Measurements from ENCODE around the gene LRCOL1. TPM values are rescaled to one million over a fixed set of nuclear protein-coding genes. Genes with fewer than 3 reads are reported as not detected.

LRCOL1 gene
- total and polyA plus RNA-seq, 2 of the 8 experiments (the other 6 are each of a cell fraction or from before 2014, with no cell fraction given), result not detected

GRCh38 chr12:132595183-132595582, 15.2 kb downstream of the LRCOL1 start:
- Histone ChIP-seq H3K4me1 (replicated peaks in 1 of 4; ENCODE audit: control insufficient read depth in 3 of 4, insufficient read depth in 4 of 4, low read length in 3 of 4) (peaks cover 0 to 3% (median 1%) of the 10 kb centered on the region in 4 experiments; a peak in 3 of 7 replicates), H3K9ac (replicated peaks in 1 of 4; ENCODE audit: extremely low read depth in 1 of 4, low read depth in 3 of 4, low read length in 3 of 4) (no peak overlapping the region), H4K5ac (ENCODE audit: insufficient read length, low read depth, low read length) (no peak overlapping the region), H3K56ac (replicated peaks; ENCODE audit: insufficient read length, low read depth, low read length) (no peak overlapping the region), H2BK5ac (ENCODE audit: low read depth, low read length) (no peak overlapping the region), H3K79me2 (ENCODE audit: control insufficient read depth in 1 of 2, insufficient read depth in 2 of 2, low read length in 2 of 2) (no peaks in the 10 kb centered on the region), H3K4me3 (ENCODE audit: extremely low read depth in 1 of 4, insufficient read depth in 2 of 4, low read depth in 3 of 4, low read length in 4 of 4) (no peak overlapping the region), H2BK20ac (ENCODE audit: low read length) (no peak overlapping the region), H3K14ac (ENCODE audit: insufficient read length) (no peak overlapping the region), H3K9me3 (ENCODE audit: insufficient read depth in 2 of 2, low read depth in 1 of 2, low read length in 1 of 2) (peaks cover 0 to 7% of the 10 kb centered on the region in 2 experiments; a peak in 1 of 4 replicates), H3K23me2 (ENCODE audit: low read depth, low read length) (peaks cover 4% of the 10 kb centered on the region; the same call in 1 of the 2 replicates), H3K4me2 (ENCODE audit: insufficient read depth in 1 of 2, low read depth in 2 of 2, low read length in 2 of 2) (no peak overlapping the region), H2BK120ac (replicated peaks; ENCODE audit: low read depth, low read length) (no peak overlapping the region), H4K91ac (replicated peaks; ENCODE audit: insufficient read length, low read length) (no peak overlapping the region), H3K79me1 (ENCODE audit: low read depth, low read length) (no peaks in the 10 kb centered on the region), H4K8ac (ENCODE audit: extremely low read depth, insufficient read depth, low read length) (no peak overlapping the region), H3K23ac (ENCODE audit: insufficient read length) (no peak overlapping the region), H3K18ac (ENCODE audit: extremely low read depth, low read length) (no peak overlapping the region), H2BK12ac (ENCODE audit: low read depth, low read length) (no peak overlapping the region), H2AK5ac (ENCODE audit: low read depth, low read length) (no peak overlapping the region), H4K20me1 (replicated peaks in 1 of 2; ENCODE audit: control insufficient read depth in 1 of 2, insufficient read depth in 2 of 2, low read length in 2 of 2) (peaks cover 0 to 6% of the 10 kb centered on the region in 2 experiments), H3K36me3 (ENCODE audit: control insufficient read depth in 2 of 4, insufficient read depth in 4 of 4, low read length in 3 of 4) (no peaks in the 10 kb centered on the region), H3K27me3 (replicated peaks in 1 of 4; ENCODE audit: control insufficient read depth in 3 of 4, extremely low read depth in 1 of 4, insufficient read depth in 3 of 4, low read length in 3 of 4) (peaks cover 18 to 56% (median 52%) of the 10 kb centered on the region in 4 experiments), H2BK15ac (ENCODE audit: low read length) (no peak overlapping the region; the same call in 1 of the 2 replicates), H2AFZ (ENCODE audit: low read length) (no peak overlapping the region), H3K27ac (ENCODE audit: low read depth, low read length) (no peak overlapping the region), H3K4ac (replicated peaks; ENCODE audit: insufficient read length, low read depth, low read length) (no peak overlapping the region)
- FAIRE-seq (no peak), DNase-seq (ENCODE audit: low read depth in 1 of 2, low spot score in 2 of 2) (no peak)
- POLR2A ChIA-PET (ENCODE audit: partially characterized antibody), result interaction anchor here (1.0 to 3.3 kb wide), 4 partner anchors 13 to 36 kb away, joined by 3 to 20 read pairs (median 4); no protein-coding TSS in a partner anchor
- 84% methylated on average over 11 of the region's 11 CpGs; no CpG with 5 or more reads in 1 of the 2 experiments for WGBS, 2 experiments (ENCODE audit: extremely low coverage in 1 of 2, insufficient coverage in 1 of 2, insufficient read length in 1 of 2, insufficient replicate concordance in 2 of 2, low coverage in 1 of 2, low lambda C conversion rate in 2 of 2, missing lambda C conversion rate in 1 of 2)
- CTCF ChIA-PET (ENCODE audit: partially characterized antibody), result interaction anchor here (1.3 to 2.8 kb wide), 8 partner anchors 13 to 181 kb away, joined by 3 to 13 read pairs (median 5); no protein-coding TSS in a partner anchor
- TF ChIP-seq RXRA (IDR thresholded peaks at IDR 0.05; ENCODE audit: insufficient read depth, low read depth, low read length) (no peak), SIN3A (conservative IDR thresholded peaks at IDR 0.05 in 1 of 2, IDR thresholded peaks at IDR 0.05 in 1 of 2; ENCODE audit: low read depth in 1 of 2, low read length in 2 of 2) (no peak), YY1 (IDR thresholded peaks at IDR 0.05; ENCODE audit: low read depth, low read length) (no peak), EP300 (IDR thresholded peaks at IDR 0.05; ENCODE audit: borderline replicate concordance in 1 of 2, low read depth in 2 of 2, low read length in 2 of 2) (no peak), POLR2A (IDR thresholded peaks at IDR 0.05; ENCODE audit: control extremely low read depth in 1 of 2, low read depth in 2 of 2, low read length in 2 of 2) (no peak), NANOG (IDR thresholded peaks at IDR 0.05; ENCODE audit: insufficient read depth, low read depth, low read length, poor library complexity, severe bottlenecking) (no peak), POU5F1 (IDR thresholded peaks at IDR 0.05; ENCODE audit: low read depth, low read length) (no peak), BRCA1 (IDR thresholded peaks at IDR 0.05; ENCODE audit: low read depth, low read length) (no peak), SRF (IDR thresholded peaks at IDR 0.05; ENCODE audit: low read depth, low read length) (no peak)
- TF ChIP-seq, protein P1, sequence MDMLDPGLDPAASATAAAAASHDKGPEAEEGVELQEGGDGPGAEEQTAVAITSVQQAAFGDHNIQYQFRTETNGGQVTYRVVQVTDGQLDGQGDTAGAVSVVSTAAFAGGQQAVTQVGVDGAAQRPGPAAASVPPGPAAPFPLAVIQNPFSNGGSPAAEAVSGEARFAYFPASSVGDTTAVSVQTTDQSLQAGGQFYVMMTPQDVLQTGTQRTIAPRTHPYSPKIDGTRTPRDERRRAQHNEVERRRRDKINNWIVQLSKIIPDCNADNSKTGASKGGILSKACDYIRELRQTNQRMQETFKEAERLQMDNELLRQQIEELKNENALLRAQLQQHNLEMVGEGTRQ (IDR thresholded peaks at IDR 0.05; ENCODE audit: low read length), result no peak

All from H1 (cell line).